ENCODE data around the gene FYN.
A peak's percentile ranks its signal among the peaks of the same experiment; 100 is the strongest.
"Not testable (repeated sequence)": the region's sequence is repeated elsewhere in the genome, so short reads cannot be mapped to it uniquely, and the experiment has no call there.

FYN gene

GRCh38 chr6:111699123-111699522 is 174.1 kb downstream of the FYN start:
- DNase-seq: no peak

GRCh38 chr6:111696814-111697213 is 176.4 kb downstream of the FYN start:
- DNase-seq: no peak

GRCh38 chr6:111692327-111693164 is 180.7 kb downstream of the FYN start:
- no peak for DNase-seq

GRCh38 chr6:111691345-111692225 is 181.7 kb downstream of the FYN start:
- DNase-seq: no peak

GRCh38 chr6:111689946-111690345 is 183.3 kb downstream of the FYN start:
- DNase-seq: no peak

- no peak for DNase-seq
These were observed 183.8 kb downstream of the FYN start for GRCh38 chr6:111689419-111689818.

- no peak for DNase-seq
These were observed 184.9 kb downstream of the FYN start for GRCh38 chr6:111688331-111688730.

- no peak for DNase-seq
These were observed 185.6 kb downstream of the FYN start for GRCh38 chr6:111687652-111688051.

- no peak for DNase-seq
These were observed 186.4 kb downstream of the FYN start for GRCh38 chr6:111686932-111687266.

GRCh38 chr6:111686249-111686931 is 186.9 kb downstream of the FYN start:
- DNase-seq: no peak

GRCh38 chr6:111685526-111685925 is 187.7 kb downstream of the FYN start:
- peak in 1 of 2 donors; percentile 1 for DNase-seq

GRCh38 chr6:111685058-111685457 is 188.2 kb downstream of the FYN start:
- no peak for DNase-seq

- DNase-seq: no peak
These were observed 189.4 kb downstream of the FYN start for GRCh38 chr6:111683749-111684267.

GRCh38 chr6:111683157-111683556 is 190.1 kb downstream of the FYN start:
- no peak for DNase-seq

GRCh38 chr6:111681860-111682259 is 191.4 kb downstream of the FYN start:
- no peak for DNase-seq

- not testable (repeated sequence) for DNase-seq
These were observed 192.2 kb downstream of the FYN start for GRCh38 chr6:111680811-111681609.

GRCh38 chr6:111680015-111680712 is 193.1 kb downstream of the FYN start:
- no peak for DNase-seq

- no peak for DNase-seq
These were observed 194.0 kb downstream of the FYN start for GRCh38 chr6:111679126-111679858.

GRCh38 chr6:111677249-111677990 is 195.8 kb downstream of the FYN start:
- DNase-seq: no peak

- no peak for DNase-seq
These were observed 196.9 kb downstream of the FYN start for GRCh38 chr6:111676383-111676782.
